ENCODE results near the gene HSPA4L. TPM values are rescaled to one million over a fixed set of nuclear protein-coding genes. Genes with fewer than 3 reads are reported as not detected.

Gene HSPA4L
- total and polyA plus RNA-seq, 2 donors (not counting 1 experiment from before 2014, with no cell fraction given): not detected

- Mint-ChIP-seq H3K9me3 (ENCODE audit: insufficient read depth) (no peaks in the 10 kb centered on the region), H3K4me3 (no peak overlapping the region), H3K4me1 (peaks cover 7% of the 10 kb centered on the region), H3K27me3 (no peaks in the 10 kb centered on the region), H3K27ac (no peak overlapping the region)
- no peaks in the 10 kb centered on the region for H3K36me3 ChIP-seq (replicated peaks in 1 of 2; ENCODE audit: control extremely low read depth in 1 of 2, control insufficient read depth in 1 of 2, extremely low read depth in 1 of 2, insufficient read depth in 2 of 2, low read length in 1 of 2)
- ChIA-PET CTCF (no interaction called here), POLR2A (no interaction called here)
- no peak overlapping the region for H3K4me3 ChIP-seq (ENCODE audit: control extremely low read depth in 1 of 5, extremely low read depth in 1 of 5, insufficient read depth in 1 of 5, low read depth in 2 of 5, low read length in 4 of 5)
- no CpG with 5 or more reads among the region's 2 CpGs for WGBS (ENCODE audit: insufficient coverage)
- DNase-seq (no peak), ATAC-seq (ENCODE audit: low read depth) (no peak)
- no peaks in the 10 kb centered on the region for H3K27me3 ChIP-seq (replicated peaks in 1 of 4; ENCODE audit: control extremely low read depth in 1 of 4, control insufficient read depth in 3 of 4, insufficient read depth in 4 of 4, low read length in 3 of 4)
- TF ChIP-seq CTCF (IDR thresholded peaks at IDR 0.05) (no peak), EZH2 (IDR thresholded peaks at IDR 0.05; ENCODE audit: borderline replicate concordance, insufficient read depth, low read depth, low read length, poor library complexity, severe bottlenecking) (no peak)
- H4K20me1 ChIP-seq (ENCODE audit: control insufficient read depth, insufficient read depth, low read length, poor library complexity, severe bottlenecking): no peaks in the 10 kb centered on the region
- H3K27ac ChIP-seq (ENCODE audit: low read length in 2 of 2): no peak overlapping the region
- no peaks in the 10 kb centered on the region for H3K9me3 ChIP-seq (ENCODE audit: control extremely low read depth in 1 of 3, control insufficient read depth in 2 of 3, insufficient read depth in 1 of 3, low read length in 2 of 3)
- H2AFZ ChIP-seq (ENCODE audit: insufficient read depth, low read depth, low read length, poor library complexity, severe bottlenecking): no peak overlapping the region
- H3K4me2 ChIP-seq (replicated peaks; ENCODE audit: low read depth, low read length, poor library complexity, severe bottlenecking): no peak overlapping the region
- H3K79me2 ChIP-seq (ENCODE audit: control insufficient read depth, insufficient read depth, low read length): no peaks in the 10 kb centered on the region
- no peak overlapping the region for H3K9ac ChIP-seq (ENCODE audit: low read length)
- intact Hi-C loops (cut with micrococcal nuclease): no loop called here
- peaks cover 0 to 5% of the 10 kb centered on the region in 2 donors for H3K4me1 ChIP-seq (ENCODE audit: control insufficient read depth in 2 of 2, insufficient read depth in 2 of 2, low read length in 2 of 2)
Observed at GRCh38 chr4:127828121-127828520, 46.0 kb downstream of the HSPA4L start.

- no peak overlapping the region for H3K4me2 ChIP-seq (replicated peaks; ENCODE audit: low read depth, low read length, poor library complexity, severe bottlenecking)
- ATAC-seq (ENCODE audit: low read depth): no peak
- no peaks in the 10 kb centered on the region for H3K9me3 Mint-ChIP-seq (ENCODE audit: insufficient read depth)
Observed at GRCh38 chr4:127829014-127829413, 46.9 kb downstream of the HSPA4L start.

More at GRCh38 chr4:127829014-127829413, 46.9 kb downstream of the HSPA4L start:
- Mint-ChIP-seq H3K4me3 (no peak overlapping the region), H3K27me3 (no peaks in the 10 kb centered on the region), H3K4me1 (peaks cover 9% of the 10 kb centered on the region), H3K27ac (no peak overlapping the region)
- Histone ChIP-seq H3K9me3 (ENCODE audit: control extremely low read depth in 1 of 3, control insufficient read depth in 2 of 3, insufficient read depth in 1 of 3, low read length in 2 of 3) (no peaks in the 10 kb centered on the region), H3K4me3 (ENCODE audit: control extremely low read depth in 1 of 5, extremely low read depth in 1 of 5, insufficient read depth in 1 of 5, low read depth in 2 of 5, low read length in 4 of 5) (no peak overlapping the region), H2AFZ (ENCODE audit: insufficient read depth, low read depth, low read length, poor library complexity, severe bottlenecking) (no peak overlapping the region), H4K20me1 (ENCODE audit: control insufficient read depth, insufficient read depth, low read length, poor library complexity, severe bottlenecking) (no peaks in the 10 kb centered on the region), H3K27me3 (replicated peaks in 1 of 4; ENCODE audit: control extremely low read depth in 1 of 4, control insufficient read depth in 3 of 4, insufficient read depth in 4 of 4, low read length in 3 of 4) (no peaks in the 10 kb centered on the region), H3K36me3 (replicated peaks in 1 of 2; ENCODE audit: control extremely low read depth in 1 of 2, control insufficient read depth in 1 of 2, extremely low read depth in 1 of 2, insufficient read depth in 2 of 2, low read length in 1 of 2) (no peaks in the 10 kb centered on the region), H3K27ac (ENCODE audit: low read length in 2 of 2) (no peak overlapping the region), H3K4me1 (ENCODE audit: control insufficient read depth in 2 of 2, insufficient read depth in 2 of 2, low read length in 2 of 2) (peaks cover 0 to 5% of the 10 kb centered on the region in 2 donors), H3K79me2 (ENCODE audit: control insufficient read depth, insufficient read depth, low read length) (no peaks in the 10 kb centered on the region), H3K9ac (ENCODE audit: low read length) (no peak overlapping the region)
- DNase-seq: no peak
- intact Hi-C loops (cut with micrococcal nuclease): no loop called here
- CTCF ChIA-PET: no interaction called here
- POLR2A ChIA-PET: no interaction called here
- TF ChIP-seq CTCF (IDR thresholded peaks at IDR 0.05) (no peak), EZH2 (IDR thresholded peaks at IDR 0.05; ENCODE audit: borderline replicate concordance, insufficient read depth, low read depth, low read length, poor library complexity, severe bottlenecking) (no peak)
